SJCRH30 (cell line): Measurements from ENCODE around the gene OR6B1. TPM values are rescaled to one million over a fixed set of nuclear protein-coding genes. Genes with fewer than 3 reads are reported as not detected.
A peak's percentile ranks its signal among the peaks of the same experiment; 100 is the strongest.

Experiments
- DNase-seq, 2 experiments: peaks; one replicate each; pipeline ENCODE4 v3.0.0-alpha.2; 2015 to 2020
- H3K27ac ChIP-seq: fragments of 250-450 bp; sonication (Bioruptor Pico); 2 replicates; pipeline ENCODE4 v1.5.1; 2020; ENCODE audit warnings: mild to moderate bottlenecking, moderate library complexity
- H3K27me3 ChIP-seq: fragments of 250-450 bp; sonication (Bioruptor Pico); 2 replicates; pipeline ENCODE4 v1.5.1; 2020; ENCODE audit warnings: mild to moderate bottlenecking, moderate library complexity
- H3K36me3 ChIP-seq: fragments of 250-450 bp; sonication (Bioruptor Pico); 2 replicates; pipeline ENCODE4 v1.5.1; 2020; ENCODE audit warnings: mild to moderate bottlenecking, moderate library complexity
- H3K4me1 ChIP-seq: fragments of 250-450 bp; sonication (Bioruptor Pico); 2 replicates; pipeline ENCODE4 v1.5.1; 2020; ENCODE audit warnings: mild to moderate bottlenecking, moderate library complexity
- H3K4me3 ChIP-seq: fragments of 250-450 bp; sonication (Bioruptor Pico); 2 replicates; pipeline ENCODE4 v1.5.1; 2020; ENCODE audit warnings: mild to moderate bottlenecking, moderate library complexity
- H3K9me3 ChIP-seq: fragments of 250-450 bp; sonication (Bioruptor Pico); replicated peaks from 2 replicates; pipeline ENCODE4 v1.5.1; 2020; ENCODE audit warnings: mild to moderate bottlenecking, moderate library complexity
- total RNA-seq: library from RNA; depleted of rRNA; stranded (reverse); fragments of >200 nt; shearing (Covaris generic); gene quantifications from 2 replicates; pipeline ENCODE4 v1.2.3, GENCODE V29; 2014; rRNA removed

Gene OR6B1
- total RNA-seq = not detected in 2 replicates

DNA sequence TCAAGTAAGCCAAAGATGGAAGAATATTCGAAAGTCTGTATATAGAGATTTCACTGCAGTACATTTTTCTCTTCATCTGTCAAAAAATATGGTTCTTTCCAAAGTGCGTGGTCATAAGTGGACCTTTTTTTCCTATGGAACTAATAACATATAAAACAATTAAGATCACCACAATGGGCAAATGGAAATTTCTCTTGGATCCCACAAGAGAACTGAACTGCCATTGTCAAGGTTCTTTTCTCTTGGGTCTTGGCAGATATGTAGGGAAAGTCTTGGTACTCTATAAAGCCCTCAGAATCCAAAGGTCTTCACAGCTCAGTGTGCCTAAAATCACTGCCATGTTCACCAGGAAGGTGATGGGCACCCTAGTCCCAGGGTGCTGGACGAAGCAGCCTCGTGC, at the start of gene OR6B1:
Gene OR6B1, plus strand, starts transcription at position 301 of the 400 bp plus-strand sequence. CDS start 3,677 bp downstream, outside the sequence.
- H3K27me3 ChIP-seq = peaks cover 5% of the 10 kb centered on the region; the same call in 1 of the 2 replicates
- DNase-seq = no peak
- H3K4me1 ChIP-seq = no peaks in the 10 kb centered on the region
- no peak within 1 kb of the TSS for H3K27ac ChIP-seq
- no peaks in the 10 kb centered on the region for H3K9me3 ChIP-seq
- H3K4me3 ChIP-seq = no peak within 1 kb of the TSS
- no peaks in the 10 kb centered on the region for H3K36me3 ChIP-seq

DNA sequence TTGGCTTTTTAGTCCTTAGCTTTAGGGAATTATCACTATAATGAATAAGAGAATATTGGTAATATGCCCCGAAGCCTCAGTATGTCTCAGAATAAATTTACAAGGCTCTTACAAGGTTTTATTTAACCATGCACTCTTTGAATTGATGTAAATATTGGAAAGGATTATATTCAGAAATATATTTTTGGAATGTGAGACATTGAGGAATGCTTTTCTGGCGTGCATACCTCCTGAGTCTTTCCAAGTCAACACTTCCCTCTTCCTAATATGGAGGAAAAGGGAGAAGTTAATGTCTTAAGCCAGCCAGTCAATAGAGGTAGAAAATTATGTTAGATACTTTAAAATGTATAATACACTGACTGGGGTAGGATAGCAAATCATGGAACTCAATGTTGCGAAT, 46.7 kb upstream of the OR6B1 start:
- H3K4me1 ChIP-seq = peaks cover 5% of the 10 kb centered on the region; the same call in 1 of the 2 replicates

DNA sequence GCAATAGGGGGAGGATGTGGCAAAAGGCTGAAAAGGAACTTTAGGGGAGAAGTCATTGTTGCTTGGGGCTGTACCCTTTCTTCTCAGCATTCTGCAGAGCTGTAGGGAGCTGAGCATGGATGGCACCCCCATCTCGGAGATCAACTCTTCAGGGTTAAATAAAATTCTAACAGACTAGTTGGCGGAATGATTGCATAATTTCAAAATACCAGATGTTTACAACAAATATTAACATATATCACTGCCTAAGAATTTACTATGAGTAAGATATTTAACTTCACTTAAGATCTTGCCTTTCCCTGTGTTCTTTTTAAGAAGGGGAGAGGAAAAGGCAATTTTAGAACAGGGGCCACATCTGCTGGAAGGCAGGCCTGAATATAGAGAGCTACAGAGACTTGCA, 46.0 kb upstream of the OR6B1 start:
- Histone ChIP-seq H3K27ac (no peak overlapping the region), H3K4me3 (no peak overlapping the region), H3K36me3 (no peaks in the 10 kb centered on the region), H3K4me1 (peaks cover 5% of the 10 kb centered on the region; the same call in 1 of the 2 replicates), H3K27me3 (no peaks in the 10 kb centered on the region), H3K9me3 (no peaks in the 10 kb centered on the region)
- no peak for DNase-seq

More for the DNA sequence above, 46.7 kb upstream of the OR6B1 start:
- H3K27ac ChIP-seq = no peak overlapping the region
- H3K36me3 ChIP-seq = no peaks in the 10 kb centered on the region
- H3K9me3 ChIP-seq = no peaks in the 10 kb centered on the region
- no peak overlapping the region for H3K4me3 ChIP-seq
- no peak for DNase-seq
- no peaks in the 10 kb centered on the region for H3K27me3 ChIP-seq

DNA sequence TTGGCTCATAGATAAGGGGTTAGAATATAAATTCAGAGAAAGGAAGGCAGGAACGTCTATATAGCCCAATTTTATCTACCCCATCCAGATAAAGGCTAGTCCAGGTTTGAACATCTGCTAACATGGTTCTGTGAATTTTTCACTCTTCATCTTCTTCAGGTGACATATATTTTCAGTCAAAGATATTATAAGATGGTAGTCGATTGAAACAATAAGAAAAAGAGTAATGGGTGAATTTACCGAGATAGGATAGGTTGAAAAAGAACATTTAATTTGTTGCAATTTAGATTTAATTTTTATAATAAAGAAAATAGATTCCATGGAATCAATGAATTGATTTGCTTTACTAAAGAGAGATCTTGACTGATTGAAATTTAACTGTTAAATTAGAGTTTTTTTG, 45.6 kb upstream of the OR6B1 start, which contains the start of gene OR2F1:
Gene OR2F1, plus strand, starts transcription at position 301 of the 400 bp plus-strand sequence. CDS start 5,127 bp downstream, outside the sequence.
- H3K4me1 ChIP-seq = peaks cover 5% of the 10 kb centered on the region; the same call in 1 of the 2 replicates
- no peak within 1 kb of the TSS for H3K27ac ChIP-seq
- no peak within 1 kb of the TSS for H3K4me3 ChIP-seq
- H3K9me3 ChIP-seq = no peaks in the 10 kb centered on the region
- H3K36me3 ChIP-seq = no peaks in the 10 kb centered on the region
- H3K27me3 ChIP-seq = no peaks in the 10 kb centered on the region
- DNase-seq = no peak

DNA sequence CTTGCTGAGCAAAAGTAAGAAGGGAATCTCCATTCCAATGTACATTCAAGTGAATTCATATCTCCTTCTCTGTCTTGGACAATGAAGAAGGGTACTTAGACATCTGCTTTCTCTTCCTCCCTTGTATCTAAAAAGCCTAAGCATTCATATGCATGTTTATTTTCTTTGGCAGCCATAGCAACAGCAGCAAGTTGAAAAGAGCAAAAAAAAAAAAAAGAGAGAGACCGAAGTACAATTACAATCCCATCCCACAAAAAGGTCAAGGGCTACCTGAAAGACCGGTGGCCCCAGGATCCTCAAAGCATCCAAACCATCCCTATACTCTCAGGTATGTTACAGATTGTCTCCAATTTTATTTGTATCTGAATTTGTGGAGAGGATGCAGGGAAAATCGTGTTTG, 41.3 kb upstream of the OR6B1 start:
- Histone ChIP-seq H3K27ac (no peak overlapping the region), H3K4me3 (no peak overlapping the region), H3K27me3 (no peaks in the 10 kb centered on the region), H3K9me3 (no peaks in the 10 kb centered on the region), H3K36me3 (no peaks in the 10 kb centered on the region), H3K4me1 (peaks cover 5% of the 10 kb centered on the region; the same call in 1 of the 2 replicates)
- DNase-seq = no peak

DNA sequence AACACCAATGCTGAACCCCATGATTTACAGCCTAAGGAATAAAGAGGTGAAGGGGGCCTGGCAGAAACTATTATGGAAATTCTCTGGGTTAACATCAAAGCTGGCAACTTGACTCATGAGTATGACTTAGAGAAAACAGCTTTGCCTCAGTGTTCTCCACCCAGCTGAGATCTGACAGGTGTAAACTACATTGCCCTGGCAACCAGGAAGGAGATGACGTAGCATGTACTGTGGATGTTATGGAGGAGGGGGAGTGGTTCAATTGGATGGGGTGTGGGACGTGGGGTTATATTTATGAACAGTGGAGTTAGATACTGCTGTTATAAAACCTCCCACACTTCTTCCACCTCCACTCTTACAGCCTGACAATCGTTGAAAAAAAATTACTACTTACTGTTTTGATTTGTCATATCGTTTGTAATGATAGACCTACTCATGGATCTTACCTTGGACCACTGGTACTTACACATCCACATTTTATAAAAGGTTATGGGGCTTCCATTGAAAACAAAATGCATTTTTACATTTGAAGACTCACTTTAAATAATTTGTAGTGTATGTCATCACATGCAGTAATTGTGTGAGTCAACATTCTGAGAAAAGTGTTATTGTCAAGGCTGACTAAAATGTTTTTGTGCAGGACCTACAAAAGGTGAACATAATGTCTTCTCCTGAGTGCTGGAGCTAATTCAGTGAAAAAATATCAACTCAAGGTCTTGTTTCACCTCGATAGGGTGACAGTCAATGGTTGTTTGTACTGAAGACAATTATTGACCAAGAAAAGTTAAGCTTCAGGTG, 39.1 kb upstream of the OR6B1 start:
- Histone ChIP-seq H3K36me3 (no peaks in the 10 kb centered on the region), H3K9me3 (no peaks in the 10 kb centered on the region), H3K4me1 (peaks cover under 1% of the 10 kb centered on the region; the same call in 1 of the 2 replicates), H3K4me3 (no peak overlapping the region), H3K27me3 (no peaks in the 10 kb centered on the region), H3K27ac (no peak overlapping the region)
- DNase-seq = no peak

DNA sequence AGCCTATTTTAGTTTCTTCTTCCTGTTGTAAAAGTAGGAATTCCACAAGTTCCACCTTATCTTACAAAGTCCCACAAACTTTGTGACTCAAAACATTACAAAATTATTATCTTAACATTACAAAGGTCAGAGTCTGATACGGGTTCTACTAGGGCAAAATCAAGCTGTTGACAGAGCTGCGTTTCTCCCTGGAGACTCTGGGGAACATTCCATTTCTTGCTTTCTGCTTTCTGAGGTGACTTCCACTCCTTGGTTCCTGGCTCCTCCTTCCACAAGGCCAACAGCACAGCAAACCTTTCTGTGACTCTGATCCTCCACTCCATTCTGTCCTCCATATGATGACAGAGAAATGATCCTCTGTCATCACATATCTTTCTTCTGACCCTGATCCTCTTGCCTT, 34.8 kb upstream of the OR6B1 start:
- H3K27ac ChIP-seq = no peak overlapping the region
- no peak for DNase-seq
- H3K27me3 ChIP-seq = no peaks in the 10 kb centered on the region
- H3K36me3 ChIP-seq = no peaks in the 10 kb centered on the region
- H3K9me3 ChIP-seq = no peaks in the 10 kb centered on the region
- no peak overlapping the region for H3K4me3 ChIP-seq
- no peaks in the 10 kb centered on the region for H3K4me1 ChIP-seq

DNA sequence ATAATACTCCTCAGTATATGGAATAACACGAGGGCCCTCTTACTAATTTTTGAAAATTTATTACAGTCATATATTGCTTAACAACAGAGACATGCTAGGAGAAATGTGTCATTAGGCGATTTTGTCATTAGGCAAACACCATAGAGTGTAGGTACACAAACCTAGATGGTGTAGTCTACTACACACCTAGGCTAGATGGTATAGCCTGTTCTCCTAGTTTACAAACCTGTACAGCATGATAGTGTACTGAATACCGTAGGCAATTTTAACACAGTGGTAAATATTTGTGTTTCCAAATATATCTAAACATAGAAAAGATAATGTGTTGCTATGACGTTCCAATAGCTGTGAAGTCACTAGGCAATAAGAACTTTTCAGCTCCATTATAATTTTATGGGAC, 32.7 kb upstream of the OR6B1 start:
- no peak for DNase-seq
- H3K27me3 ChIP-seq = no peaks in the 10 kb centered on the region
- no peak overlapping the region for H3K27ac ChIP-seq
- H3K36me3 ChIP-seq = no peaks in the 10 kb centered on the region
- H3K4me3 ChIP-seq = no peak overlapping the region
- H3K9me3 ChIP-seq = no peaks in the 10 kb centered on the region
- H3K4me1 ChIP-seq = no peaks in the 10 kb centered on the region

DNA sequence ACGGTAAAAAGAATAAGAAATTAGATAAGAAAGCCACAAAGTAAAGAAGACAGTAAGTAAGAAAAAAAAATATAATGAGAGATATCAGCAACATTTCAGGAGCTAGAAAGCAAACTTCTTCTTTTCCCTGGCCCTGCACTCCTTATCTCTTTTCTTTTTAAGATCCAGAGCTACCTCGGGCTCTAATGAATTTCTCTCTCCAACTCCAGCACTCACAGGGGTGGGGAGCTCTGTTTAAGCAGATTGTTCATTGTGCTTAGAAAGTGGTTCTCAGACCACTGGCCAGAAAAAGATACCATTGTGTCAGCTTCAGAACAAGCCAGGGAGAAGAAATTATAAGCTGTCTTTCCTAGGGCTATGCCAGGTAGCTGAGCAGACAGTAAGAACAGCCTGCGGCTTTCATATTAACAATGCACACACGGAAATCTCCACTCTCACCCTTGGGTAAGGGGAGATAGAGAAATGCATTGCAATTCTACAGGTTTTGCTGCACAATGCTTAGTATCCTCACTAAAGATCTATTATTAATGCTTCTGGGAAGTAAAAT, 26.2 kb upstream of the OR6B1 start:
- Histone ChIP-seq H3K27ac (no peak overlapping the region), H3K36me3 (no peaks in the 10 kb centered on the region), H3K4me1 (peaks cover 4% of the 10 kb centered on the region), H3K9me3 (no peaks in the 10 kb centered on the region), H3K27me3 (no peaks in the 10 kb centered on the region), H3K4me3 (no peak overlapping the region)
- no peak for DNase-seq

DNA sequence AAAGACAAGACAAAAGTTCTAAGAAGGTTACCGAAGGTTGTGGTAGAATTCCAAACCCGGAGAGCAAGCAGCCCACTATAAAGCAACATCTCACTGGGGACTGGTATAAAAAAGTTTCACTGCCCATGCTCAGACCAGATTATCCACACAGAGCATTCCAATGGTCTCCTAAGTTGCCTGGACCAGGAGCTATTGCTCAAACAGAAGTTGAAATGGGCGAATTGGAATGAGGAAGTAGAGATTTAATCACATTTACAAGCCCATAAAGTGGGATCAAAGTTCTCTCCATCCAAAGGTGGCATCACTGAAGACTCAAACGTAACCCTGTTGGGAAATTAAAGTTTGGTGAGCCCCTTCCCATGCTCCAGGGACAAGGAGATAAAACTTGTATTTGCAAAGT, 25.7 kb upstream of the OR6B1 start:
- peaks cover 9% of the 10 kb centered on the region for H3K4me1 ChIP-seq
- H3K27me3 ChIP-seq = no peaks in the 10 kb centered on the region
- H3K27ac ChIP-seq = no peak overlapping the region
- H3K36me3 ChIP-seq = no peaks in the 10 kb centered on the region
- H3K4me3 ChIP-seq = no peak overlapping the region
- H3K9me3 ChIP-seq = no peaks in the 10 kb centered on the region
- DNase-seq = no peak

DNA sequence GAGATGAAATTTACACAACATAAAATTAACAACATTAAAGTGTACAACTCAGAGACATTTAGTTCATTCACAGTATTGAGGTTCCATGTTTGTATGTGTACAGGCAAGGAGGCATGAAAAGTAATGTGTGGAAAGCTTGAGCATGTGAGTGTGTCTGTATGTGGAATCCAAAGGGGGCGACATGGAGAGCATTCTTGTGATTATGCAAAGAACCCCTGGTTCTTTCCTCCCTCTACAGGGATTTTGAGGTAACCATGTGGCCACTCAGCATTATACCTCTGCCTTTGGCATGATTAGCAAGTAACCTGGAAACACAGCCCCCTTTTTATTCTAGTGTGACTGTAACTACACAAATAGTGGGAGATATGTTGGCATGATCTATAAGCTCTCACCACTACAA, 24.5 kb upstream of the OR6B1 start:
- DNase-seq = peak in 1 of 2 experiments; percentile 9
- H3K27ac ChIP-seq = no peak overlapping the region
- H3K9me3 ChIP-seq = no peaks in the 10 kb centered on the region
- no peak overlapping the region for H3K4me3 ChIP-seq
- no peaks in the 10 kb centered on the region for H3K36me3 ChIP-seq
- H3K27me3 ChIP-seq = no peaks in the 10 kb centered on the region
- H3K4me1 ChIP-seq = peaks cover 12% of the 10 kb centered on the region

DNA sequence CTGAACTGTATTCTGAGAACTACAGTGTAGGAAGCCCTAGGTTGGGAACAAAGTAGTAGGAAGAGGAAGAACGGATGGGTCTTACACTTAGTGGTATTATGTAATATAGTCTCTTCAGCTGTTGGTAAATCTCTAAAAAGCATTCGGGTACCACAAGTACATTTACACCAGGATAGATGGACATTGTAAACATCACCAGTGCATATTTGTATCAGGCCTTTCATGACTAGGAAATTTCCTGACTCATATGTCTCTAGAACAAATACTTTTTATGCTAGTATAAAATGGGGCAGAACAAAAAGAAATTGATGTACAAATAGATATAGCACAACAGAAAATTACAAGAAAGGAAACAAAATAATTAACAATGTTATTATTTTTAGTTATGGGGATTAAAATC, 21.5 kb upstream of the OR6B1 start:
- Histone ChIP-seq H3K27me3 (no peaks in the 10 kb centered on the region), H3K27ac (no peak overlapping the region), H3K36me3 (no peaks in the 10 kb centered on the region), H3K4me1 (peaks cover 12% of the 10 kb centered on the region), H3K4me3 (no peak overlapping the region), H3K9me3 (no peaks in the 10 kb centered on the region)
- DNase-seq = no peak

DNA sequence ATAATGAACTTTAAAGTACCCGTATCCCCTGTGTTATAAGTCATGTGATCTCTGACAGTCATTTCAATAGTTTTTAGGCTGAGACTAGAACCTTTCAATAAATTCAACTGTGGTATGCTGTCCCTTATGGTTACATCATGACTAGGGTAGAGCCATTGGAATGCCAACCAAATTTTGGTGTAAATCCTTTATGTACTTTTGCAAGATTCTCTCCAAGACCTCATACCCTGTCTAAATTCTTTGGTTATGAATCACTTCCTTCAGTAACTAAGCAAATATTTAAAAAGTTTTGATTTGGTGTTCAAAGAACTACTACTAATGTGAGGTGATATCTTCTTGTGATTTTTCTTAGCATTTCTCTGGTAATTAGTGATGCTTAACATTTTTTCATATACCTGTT, 20.8 kb upstream of the OR6B1 start:
- H3K27me3 ChIP-seq = no peaks in the 10 kb centered on the region
- H3K36me3 ChIP-seq = no peaks in the 10 kb centered on the region
- 0 out of 2 replicates have a peak overlapping the region, but pooled peaks have one; percentile 6 for H3K27ac ChIP-seq
- H3K4me3 ChIP-seq = no peak overlapping the region
- peak in 1 of 2 experiments; percentile 10 for DNase-seq
- peaks cover 12% of the 10 kb centered on the region for H3K4me1 ChIP-seq
- no peaks in the 10 kb centered on the region; the same call in 1 of the 2 replicates for H3K9me3 ChIP-seq

DNA sequence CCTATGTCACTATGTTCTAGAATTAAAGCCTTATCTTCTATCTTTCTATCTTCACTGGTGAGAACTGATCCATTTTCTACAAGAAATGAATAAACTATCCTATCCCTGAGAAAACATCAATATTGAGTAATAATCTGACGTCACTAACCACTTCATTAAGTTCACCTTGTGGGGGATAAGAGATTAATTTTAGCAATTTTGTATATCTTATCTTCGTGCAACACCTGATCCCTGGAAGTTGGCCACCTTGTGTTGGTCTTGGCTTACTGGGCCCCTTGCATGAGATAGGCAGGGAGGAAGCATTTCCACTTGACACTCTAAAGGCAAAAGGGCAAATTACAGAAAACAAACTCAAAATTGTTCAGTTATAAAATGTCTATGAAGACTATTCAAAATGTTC, 20.1 kb upstream of the OR6B1 start:
- H3K36me3 ChIP-seq = no peaks in the 10 kb centered on the region
- H3K4me1 ChIP-seq = peaks cover 12% of the 10 kb centered on the region
- H3K4me3 ChIP-seq = no peak overlapping the region
- no peak for DNase-seq
- H3K27me3 ChIP-seq = no peaks in the 10 kb centered on the region
- 0 out of 2 replicates have a peak overlapping the region, but pooled peaks have one; percentile 6 for H3K27ac ChIP-seq
- H3K9me3 ChIP-seq = no peaks in the 10 kb centered on the region; the same call in 1 of the 2 replicates

DNA sequence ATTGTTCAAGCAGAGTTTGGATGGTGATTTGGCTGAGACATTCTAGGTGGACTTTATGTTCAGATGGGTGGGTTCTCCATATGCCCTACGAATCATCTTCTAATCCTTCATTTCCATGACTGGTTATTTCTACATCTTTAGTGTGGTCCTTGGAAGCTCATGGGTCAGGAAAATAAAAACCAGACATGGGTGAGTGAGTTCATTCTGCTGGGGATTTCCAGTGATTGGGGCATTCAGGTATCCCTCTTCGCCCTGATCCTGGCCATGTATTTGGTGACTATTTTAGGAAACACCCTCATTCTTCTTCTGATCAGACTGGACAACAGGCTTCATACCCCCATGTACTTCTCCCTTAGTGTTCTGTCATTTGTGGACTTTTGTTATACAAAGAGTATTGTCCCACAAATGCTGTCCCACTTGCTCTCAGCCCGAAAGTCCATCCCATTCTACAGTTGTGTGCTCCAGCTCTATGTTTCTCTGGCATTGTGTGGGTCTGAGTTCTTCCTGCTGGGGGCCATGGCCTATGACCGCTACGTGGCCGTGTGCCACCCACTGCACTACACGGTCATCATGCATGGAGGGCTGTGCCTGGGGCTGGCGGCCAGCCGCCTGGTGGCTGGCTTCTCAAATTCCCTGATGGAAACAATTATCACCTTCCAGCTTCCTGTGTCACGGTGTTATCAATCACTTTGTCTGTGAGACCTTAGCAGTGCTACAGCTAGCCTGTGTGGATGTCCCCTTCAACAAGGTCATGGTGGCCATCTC, 19.2 kb upstream of the OR6B1 start:
- H3K9me3 ChIP-seq = no peaks in the 10 kb centered on the region; the same call in 1 of the 2 replicates

More for the DNA sequence above, 19.2 kb upstream of the OR6B1 start:
- Histone ChIP-seq H3K27ac (no peak overlapping the region), H3K36me3 (no peaks in the 10 kb centered on the region), H3K4me1 (peaks cover 12% of the 10 kb centered on the region), H3K4me3 (no peak overlapping the region), H3K27me3 (no peaks in the 10 kb centered on the region)
- DNase-seq = no peak
